Activated CD8-positive, alpha-beta T cell treated with anti-CD3 and anti-CD28 coated beads for 36 hours (primary cell): Measurements from ENCODE around the gene SND1. TPM values are rescaled to one million over a fixed set of nuclear protein-coding genes. Genes with fewer than 3 reads are reported as not detected.

ENCODE experiments used
- ATAC-seq: fragments of 200-7000 bp; cut with Tn5 transposase; one replicate; pipeline ENCODE4 v1.10.0; 2021; ENCODE audit warnings: mild to moderate bottlenecking, moderate library complexity
- CTCF ChIA-PET: fragments of 350-600 bp; sonication (Branson Sonifier 250); formaldehyde crosslinking; loops from one replicate; lab custom pipeline; 2021; ENCODE audit warnings: antibody characterized with exemption; lab: Charles Lee
- POLR2A ChIA-PET: fragments of 350-600 bp; sonication (Branson Sonifier 250); formaldehyde crosslinking; loops from one replicate; lab custom pipeline; 2021; ENCODE audit warnings: antibody characterized with exemption; lab: Charles Lee
- DNase-seq: peaks from one replicate; pipeline ENCODE4 v3.0.0-alpha.2; 2020
- H3K27ac Mint-ChIP-seq: one replicate; pipeline ENCODE4 v1.8.0; 2021; ENCODE audit warnings: mild to moderate bottlenecking, mixed read lengths
- H3K27me3 Mint-ChIP-seq: one replicate; pipeline ENCODE4 v1.8.0; 2021; ENCODE audit warnings: mixed read lengths
- H3K36me3 Mint-ChIP-seq: one replicate; pipeline ENCODE4 v1.8.0; 2021; ENCODE audit warnings: low read depth, mixed read lengths
- H3K4me1 Mint-ChIP-seq: one replicate; pipeline ENCODE4 v1.8.0; 2021; ENCODE audit warnings: low read depth, mixed read lengths
- H3K4me3 Mint-ChIP-seq: one replicate; pipeline ENCODE4 v1.8.0; 2021; ENCODE audit warnings: mild to moderate bottlenecking, moderate library complexity, mixed read lengths
- H3K9me3 Mint-ChIP-seq: one replicate; pipeline ENCODE4 v1.8.0; 2021; ENCODE audit warnings: mixed read lengths
- intact Hi-C: fragments of 100-400 bp; cut with micrococcal nuclease; formaldehyde crosslinking; loops from one replicate; pipeline ENCODE4 v1.10.0; 2022
- total RNA-seq, 2 experiments: library from RNA; stranded (reverse); gene quantifications; one replicate each; pipeline ENCODE4 v1.2.3, GENCODE V29; 2021
- TF ChIP-seq, protein P1 (sequence below): fragments of 200-600 bp; IDR thresholded peaks from one replicate; pipeline ENCODE4 v1.8.0; 2022; ENCODE audit warnings: antibody characterized with exemption, mild to moderate bottlenecking

Gene SND1
- total RNA-seq, 2 experiments from 2014 or later = 206 to 208 TPM

DNA sequence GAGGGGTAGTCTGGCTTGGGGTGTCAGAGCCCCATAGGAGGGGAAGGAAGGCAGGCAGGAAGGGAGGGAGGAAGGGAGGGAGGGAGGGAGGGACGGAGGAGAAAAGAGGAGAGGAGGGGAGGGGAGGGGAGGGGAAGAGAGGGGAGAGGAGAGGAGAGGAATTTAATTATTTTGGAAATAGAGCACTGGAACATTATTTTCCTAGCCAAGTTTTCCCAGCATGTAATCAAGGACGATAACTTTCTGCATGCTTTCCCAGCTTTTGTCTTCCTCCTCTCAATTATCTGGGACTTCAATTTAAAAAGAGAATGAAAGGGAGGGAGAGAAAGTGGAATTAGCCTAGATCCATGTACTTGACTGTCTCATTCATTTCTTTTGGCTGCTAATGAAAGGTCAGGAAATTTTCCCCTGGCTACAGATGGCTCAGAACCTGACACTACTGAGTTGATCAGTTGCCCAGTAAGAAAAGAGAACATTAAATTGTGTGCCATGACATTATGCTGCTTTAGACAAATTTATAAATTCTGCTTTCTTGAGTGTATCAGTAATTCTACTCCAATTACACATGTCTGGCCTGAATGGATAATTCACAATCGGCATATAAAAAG is 230.4 kb downstream of the SND1 start:
- H3K4me3 Mint-ChIP-seq = no peak overlapping the region
- ChIA-PET CTCF (no interaction called here), POLR2A (no interaction called here)
- TF ChIP-seq, protein P1, sequence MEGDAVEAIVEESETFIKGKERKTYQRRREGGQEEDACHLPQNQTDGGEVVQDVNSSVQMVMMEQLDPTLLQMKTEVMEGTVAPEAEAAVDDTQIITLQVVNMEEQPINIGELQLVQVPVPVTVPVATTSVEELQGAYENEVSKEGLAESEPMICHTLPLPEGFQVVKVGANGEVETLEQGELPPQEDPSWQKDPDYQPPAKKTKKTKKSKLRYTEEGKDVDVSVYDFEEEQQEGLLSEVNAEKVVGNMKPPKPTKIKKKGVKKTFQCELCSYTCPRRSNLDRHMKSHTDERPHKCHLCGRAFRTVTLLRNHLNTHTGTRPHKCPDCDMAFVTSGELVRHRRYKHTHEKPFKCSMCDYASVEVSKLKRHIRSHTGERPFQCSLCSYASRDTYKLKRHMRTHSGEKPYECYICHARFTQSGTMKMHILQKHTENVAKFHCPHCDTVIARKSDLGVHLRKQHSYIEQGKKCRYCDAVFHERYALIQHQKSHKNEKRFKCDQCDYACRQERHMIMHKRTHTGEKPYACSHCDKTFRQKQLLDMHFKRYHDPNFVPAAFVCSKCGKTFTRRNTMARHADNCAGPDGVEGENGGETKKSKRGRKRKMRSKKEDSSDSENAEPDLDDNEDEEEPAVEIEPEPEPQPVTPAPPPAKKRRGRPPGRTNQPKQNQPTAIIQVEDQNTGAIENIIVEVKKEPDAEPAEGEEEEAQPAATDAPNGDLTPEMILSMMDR = no peak
- no peaks in the 10 kb centered on the region for H3K9me3 Mint-ChIP-seq
- H3K27ac Mint-ChIP-seq = no peak overlapping the region
- H3K4me1 Mint-ChIP-seq = peaks cover 13% of the 10 kb centered on the region
- DNase-seq (no peak), ATAC-seq (no peak)
- H3K27me3 Mint-ChIP-seq = no peaks in the 10 kb centered on the region
- H3K36me3 Mint-ChIP-seq = peaks cover 22% of the 10 kb centered on the region
- intact Hi-C loops = no loop called here

DNA sequence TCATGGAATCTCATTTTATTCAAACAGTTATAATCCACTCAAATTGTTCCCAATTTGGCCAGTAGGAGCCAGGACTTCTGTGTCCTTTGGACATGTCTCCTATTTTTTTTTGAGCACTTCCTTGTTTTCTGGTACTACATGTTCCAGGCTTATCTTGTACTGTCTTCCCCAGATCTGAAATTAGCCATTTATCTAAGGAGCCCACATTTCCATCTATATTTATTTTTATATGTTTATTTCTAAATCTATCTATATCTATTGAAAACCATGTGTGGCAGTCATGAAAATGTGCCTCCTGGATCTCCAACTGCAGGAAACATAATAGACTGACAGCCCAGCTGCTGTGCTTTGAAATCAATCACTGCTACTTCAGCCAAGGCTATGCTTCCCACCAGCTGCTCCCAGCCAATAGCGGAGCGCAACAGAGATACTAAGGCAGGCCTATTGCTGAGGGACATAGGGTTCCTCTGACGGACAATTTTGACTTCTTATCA is 232.1 kb downstream of the SND1 start:
- peaks cover 37% of the 10 kb centered on the region for H3K36me3 Mint-ChIP-seq
- CTCF ChIA-PET = no interaction called here
- no peaks in the 10 kb centered on the region for H3K9me3 Mint-ChIP-seq
- intact Hi-C loops = no loop called here
- no peak overlapping the region for H3K27ac Mint-ChIP-seq
- H3K4me1 Mint-ChIP-seq = peaks cover 15% of the 10 kb centered on the region
- POLR2A ChIA-PET = no interaction called here
- ATAC-seq (no peak), DNase-seq (no peak)
- TF ChIP-seq, protein P1 = no peak
- H3K27me3 Mint-ChIP-seq = no peaks in the 10 kb centered on the region
- H3K4me3 Mint-ChIP-seq = no peak overlapping the region

DNA sequence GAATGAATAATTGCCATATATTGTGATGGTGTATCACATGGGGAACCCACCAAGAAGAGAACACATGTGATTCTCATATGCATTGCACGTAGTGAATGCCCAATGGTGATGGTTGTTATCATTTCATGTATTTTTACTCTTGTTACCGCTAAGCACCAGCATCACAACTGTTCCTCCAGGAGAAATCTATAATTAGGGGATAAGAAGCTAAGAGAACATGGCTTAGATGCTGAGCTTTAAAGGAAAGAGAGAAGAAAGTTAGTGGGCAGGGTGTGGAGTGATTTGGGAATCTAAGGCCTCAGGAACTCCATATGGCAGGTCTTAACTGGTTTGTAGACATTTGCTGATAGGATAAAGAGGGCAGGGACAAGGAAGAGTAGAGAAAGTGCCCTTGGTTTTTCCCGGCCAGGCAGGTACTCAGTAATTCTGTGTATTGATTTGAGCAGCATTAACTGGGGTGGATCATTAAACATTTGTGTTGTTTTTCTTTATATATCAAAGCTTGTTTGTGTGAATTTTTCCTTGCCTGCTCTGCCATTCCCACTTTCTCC is 233.3 kb downstream of the SND1 start:
- Mint-ChIP-seq H3K27me3 (no peaks in the 10 kb centered on the region), H3K9me3 (no peaks in the 10 kb centered on the region), H3K36me3 (peaks cover 47% of the 10 kb centered on the region), H3K4me3 (no peak overlapping the region), H3K4me1 (peaks cover 19% of the 10 kb centered on the region), H3K27ac (no peak overlapping the region)
- TF ChIP-seq, protein P1 = no peak
- DNase-seq (no peak), ATAC-seq (no peak)
- ChIA-PET CTCF (no interaction called here), POLR2A (no interaction called here)
- intact Hi-C loops = no loop called here

DNA sequence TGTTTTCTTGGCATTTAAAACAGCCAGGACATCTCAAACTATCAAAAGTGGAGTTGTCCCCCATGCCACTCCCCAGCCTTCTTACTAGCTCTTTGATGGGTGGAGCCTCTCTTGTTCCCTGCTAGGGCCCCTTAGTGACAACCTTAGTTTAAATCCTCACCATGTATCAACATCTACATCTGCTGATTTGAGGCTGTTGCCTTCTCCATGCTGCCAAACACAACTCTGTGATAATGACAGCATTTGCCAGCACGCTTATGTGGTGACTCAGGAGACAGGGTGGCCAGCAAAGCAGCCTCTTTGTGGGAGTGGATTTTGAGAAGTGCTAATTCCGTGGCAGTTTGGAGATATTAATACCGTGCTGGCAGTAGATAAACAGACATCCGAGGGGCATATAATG is 233.8 kb downstream of the SND1 start:
- ATAC-seq (no peak), DNase-seq (no peak)
- intact Hi-C loops = no loop called here
- TF ChIP-seq, protein P1 = no peak
- ChIA-PET POLR2A (no interaction called here), CTCF (no interaction called here)
- no peak overlapping the region for H3K27ac Mint-ChIP-seq
- H3K4me3 Mint-ChIP-seq = no peak overlapping the region
- H3K9me3 Mint-ChIP-seq = no peaks in the 10 kb centered on the region
- H3K36me3 Mint-ChIP-seq = peaks cover 51% of the 10 kb centered on the region
- H3K27me3 Mint-ChIP-seq = no peaks in the 10 kb centered on the region
- H3K4me1 Mint-ChIP-seq = peaks cover 18% of the 10 kb centered on the region

DNA sequence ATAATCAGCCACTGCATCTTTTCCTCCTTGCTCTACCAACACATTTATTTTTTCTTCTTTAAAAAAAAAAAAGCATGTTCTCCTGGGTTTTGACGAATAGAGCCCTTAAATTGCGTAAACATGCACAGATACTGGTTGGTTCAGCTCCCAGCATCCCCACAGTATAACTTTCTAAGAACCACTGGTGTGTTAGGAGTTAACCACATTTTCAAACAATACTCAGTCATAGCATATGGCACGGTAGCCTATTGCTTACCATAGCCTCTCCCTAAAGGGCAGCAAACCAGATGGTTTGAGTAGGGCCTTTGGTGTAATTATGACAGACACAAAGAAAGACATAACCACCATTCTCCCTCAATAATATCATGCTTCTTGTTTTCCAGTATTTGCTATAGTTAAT is 234.3 kb downstream of the SND1 start:
- CTCF ChIA-PET = no interaction called here
- H3K27ac Mint-ChIP-seq = no peak overlapping the region

More for the DNA sequence above, 234.3 kb downstream of the SND1 start:
- H3K4me1 Mint-ChIP-seq = peaks cover 16% of the 10 kb centered on the region
- H3K36me3 Mint-ChIP-seq = peaks cover 54% of the 10 kb centered on the region
- DNase-seq (no peak), ATAC-seq (no peak)
- no peaks in the 10 kb centered on the region for H3K27me3 Mint-ChIP-seq
- TF ChIP-seq, protein P1 = no peak
- POLR2A ChIA-PET = no interaction called here
- H3K9me3 Mint-ChIP-seq = no peaks in the 10 kb centered on the region
- intact Hi-C loops = no loop called here
- no peak overlapping the region for H3K4me3 Mint-ChIP-seq
